OCI-LY7 (cell line): ENCODE data around the gene STX17.

ENCODE experiments used
- EZH2phosphoT487 ChIP-seq: fragments of 200-600 bp; sonication (generic); IDR thresholded peaks from 2 replicates; pipeline ENCODE4 v1.6.1; 2018; ENCODE audit warnings: low read depth, borderline replicate concordance, mild to moderate bottlenecking, mixed run types, antibody characterized with exemption, low read length, moderate library complexity, mixed read lengths
- TF ChIP-seq, protein P1 (sequence below): fragments of 200-600 bp; sonication (generic); conservative IDR thresholded peaks from 2 replicates; pipeline ENCODE4 v1.5.1; 2014; ENCODE audit warnings: mild to moderate bottlenecking, antibody characterized with exemption, low read length, moderate library complexity, mixed read lengths

DNA sequence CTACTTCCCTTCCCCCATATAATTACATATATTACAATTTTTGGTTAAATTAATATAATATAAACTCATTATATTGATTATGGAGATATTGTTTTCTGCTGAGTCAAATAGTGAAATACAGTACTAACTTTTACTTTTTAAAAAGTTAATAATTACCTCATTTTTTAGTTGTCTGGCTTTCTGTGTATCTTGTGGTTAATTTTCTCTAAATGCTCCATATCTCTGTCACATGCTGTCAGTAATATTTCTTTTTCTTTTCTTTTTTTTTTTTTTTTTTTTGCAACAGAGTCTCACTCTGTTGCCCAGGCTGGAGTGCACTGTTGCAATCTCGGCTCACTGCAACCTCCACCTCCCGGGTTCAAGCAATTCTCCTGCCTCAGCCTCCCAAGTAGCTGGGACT, 23.2 kb downstream of the STX17 start:
- TF ChIP-seq, protein P1, sequence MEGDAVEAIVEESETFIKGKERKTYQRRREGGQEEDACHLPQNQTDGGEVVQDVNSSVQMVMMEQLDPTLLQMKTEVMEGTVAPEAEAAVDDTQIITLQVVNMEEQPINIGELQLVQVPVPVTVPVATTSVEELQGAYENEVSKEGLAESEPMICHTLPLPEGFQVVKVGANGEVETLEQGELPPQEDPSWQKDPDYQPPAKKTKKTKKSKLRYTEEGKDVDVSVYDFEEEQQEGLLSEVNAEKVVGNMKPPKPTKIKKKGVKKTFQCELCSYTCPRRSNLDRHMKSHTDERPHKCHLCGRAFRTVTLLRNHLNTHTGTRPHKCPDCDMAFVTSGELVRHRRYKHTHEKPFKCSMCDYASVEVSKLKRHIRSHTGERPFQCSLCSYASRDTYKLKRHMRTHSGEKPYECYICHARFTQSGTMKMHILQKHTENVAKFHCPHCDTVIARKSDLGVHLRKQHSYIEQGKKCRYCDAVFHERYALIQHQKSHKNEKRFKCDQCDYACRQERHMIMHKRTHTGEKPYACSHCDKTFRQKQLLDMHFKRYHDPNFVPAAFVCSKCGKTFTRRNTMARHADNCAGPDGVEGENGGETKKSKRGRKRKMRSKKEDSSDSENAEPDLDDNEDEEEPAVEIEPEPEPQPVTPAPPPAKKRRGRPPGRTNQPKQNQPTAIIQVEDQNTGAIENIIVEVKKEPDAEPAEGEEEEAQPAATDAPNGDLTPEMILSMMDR = no peak
- TF ChIP-seq EZH2phosphoT487 = no peak
